ENCODE measurements around the gene TEKT5.

TEKT5 gene

GRCh38 chr16:10617662-10618420 is 76.9 kb downstream of the TEKT5 start:
- TF ChIP-seq, protein P1, sequence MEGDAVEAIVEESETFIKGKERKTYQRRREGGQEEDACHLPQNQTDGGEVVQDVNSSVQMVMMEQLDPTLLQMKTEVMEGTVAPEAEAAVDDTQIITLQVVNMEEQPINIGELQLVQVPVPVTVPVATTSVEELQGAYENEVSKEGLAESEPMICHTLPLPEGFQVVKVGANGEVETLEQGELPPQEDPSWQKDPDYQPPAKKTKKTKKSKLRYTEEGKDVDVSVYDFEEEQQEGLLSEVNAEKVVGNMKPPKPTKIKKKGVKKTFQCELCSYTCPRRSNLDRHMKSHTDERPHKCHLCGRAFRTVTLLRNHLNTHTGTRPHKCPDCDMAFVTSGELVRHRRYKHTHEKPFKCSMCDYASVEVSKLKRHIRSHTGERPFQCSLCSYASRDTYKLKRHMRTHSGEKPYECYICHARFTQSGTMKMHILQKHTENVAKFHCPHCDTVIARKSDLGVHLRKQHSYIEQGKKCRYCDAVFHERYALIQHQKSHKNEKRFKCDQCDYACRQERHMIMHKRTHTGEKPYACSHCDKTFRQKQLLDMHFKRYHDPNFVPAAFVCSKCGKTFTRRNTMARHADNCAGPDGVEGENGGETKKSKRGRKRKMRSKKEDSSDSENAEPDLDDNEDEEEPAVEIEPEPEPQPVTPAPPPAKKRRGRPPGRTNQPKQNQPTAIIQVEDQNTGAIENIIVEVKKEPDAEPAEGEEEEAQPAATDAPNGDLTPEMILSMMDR (IDR thresholded peaks at IDR 0.05; ENCODE audit: control insufficient read depth, extremely low read depth, insufficient read depth) = no peak
- no peak overlapping the region for H3K4me3 ChIP-seq (ENCODE audit: low read depth, low read length)
- DNase-seq (ENCODE audit: low read depth) = no peak

DNA sequence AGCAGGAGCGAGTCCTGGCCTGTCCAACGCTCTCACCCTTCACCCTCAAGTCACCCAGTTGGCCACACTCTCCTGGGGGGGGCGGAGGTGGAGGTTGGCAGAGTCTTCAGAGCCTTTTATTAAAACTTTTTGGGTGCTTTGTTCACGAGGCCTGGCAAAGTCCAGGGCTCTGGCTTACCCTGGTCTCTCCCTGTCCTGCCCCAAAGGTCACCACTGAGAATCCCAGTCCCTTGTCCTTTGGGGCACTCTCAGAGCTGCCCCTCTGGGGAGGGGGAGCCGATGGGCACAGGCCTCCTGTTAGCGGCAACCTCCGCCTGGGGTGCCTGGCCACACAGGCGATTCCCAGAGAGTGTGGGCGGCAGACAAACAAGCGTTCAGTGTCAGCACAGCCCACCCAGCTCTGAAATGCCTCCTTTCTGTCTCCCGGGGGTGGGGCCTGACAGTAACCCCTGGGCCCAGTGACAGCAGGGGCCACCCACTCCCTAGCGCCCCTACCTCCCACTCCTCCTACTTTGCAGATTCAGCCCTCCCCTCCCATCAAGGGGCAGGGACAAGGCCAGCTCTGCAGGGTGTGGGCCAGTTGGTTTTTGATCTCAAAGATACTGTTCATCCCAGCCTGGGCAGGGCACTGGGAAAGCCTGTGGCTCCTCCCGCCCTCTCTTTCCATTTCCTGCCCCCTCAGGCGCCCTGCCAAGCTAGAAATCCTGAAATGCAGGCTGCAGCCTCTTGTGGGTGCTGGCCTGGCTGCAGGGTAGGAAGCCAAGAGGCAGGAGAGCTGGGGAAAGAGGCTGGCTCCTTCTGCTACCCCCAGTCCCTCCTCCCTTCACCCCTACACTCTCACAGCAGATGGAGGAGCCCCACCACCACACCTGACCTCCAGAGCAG is 77.7 kb downstream of the TEKT5 start:
- peak; percentile 28 for DNase-seq (ENCODE audit: low read depth)
- TF ChIP-seq, protein P1 (IDR thresholded peaks at IDR 0.05; ENCODE audit: control insufficient read depth, extremely low read depth, insufficient read depth) = no peak
- H3K4me3 ChIP-seq (ENCODE audit: low read depth, low read length) = no peak overlapping the region

DNA sequence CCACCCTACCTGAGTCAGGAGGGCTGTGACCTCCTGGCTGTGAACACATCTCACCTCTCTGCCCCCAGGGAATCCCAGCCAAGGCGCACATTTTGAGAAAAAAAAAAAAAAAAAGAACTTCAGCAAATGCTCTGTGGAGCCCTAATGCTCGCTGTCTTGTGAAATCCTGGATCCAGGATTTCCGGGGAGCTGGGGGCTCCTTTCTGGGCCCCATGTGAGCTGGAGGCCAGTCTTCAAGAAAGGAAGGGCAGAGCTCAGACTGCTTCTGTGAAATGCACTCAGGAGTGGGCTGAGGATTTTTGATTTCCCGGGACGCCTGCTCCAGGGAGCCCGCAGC is 78.3 kb downstream of the TEKT5 start:
- no peak overlapping the region for H3K4me3 ChIP-seq (ENCODE audit: low read depth, low read length)
- TF ChIP-seq, protein P1 (IDR thresholded peaks at IDR 0.05; ENCODE audit: control insufficient read depth, extremely low read depth, insufficient read depth) = no peak
- no peak for DNase-seq (ENCODE audit: low read depth)

- DNase-seq (ENCODE audit: low read depth) = no peak
- no peak overlapping the region for H3K4me3 ChIP-seq (ENCODE audit: low read depth, low read length)
- TF ChIP-seq, protein P1 (IDR thresholded peaks at IDR 0.05; ENCODE audit: control insufficient read depth, extremely low read depth, insufficient read depth) = no peak
Observed at GRCh38 chr16:10614685-10615084, 80.0 kb downstream of the TEKT5 start.

DNA sequence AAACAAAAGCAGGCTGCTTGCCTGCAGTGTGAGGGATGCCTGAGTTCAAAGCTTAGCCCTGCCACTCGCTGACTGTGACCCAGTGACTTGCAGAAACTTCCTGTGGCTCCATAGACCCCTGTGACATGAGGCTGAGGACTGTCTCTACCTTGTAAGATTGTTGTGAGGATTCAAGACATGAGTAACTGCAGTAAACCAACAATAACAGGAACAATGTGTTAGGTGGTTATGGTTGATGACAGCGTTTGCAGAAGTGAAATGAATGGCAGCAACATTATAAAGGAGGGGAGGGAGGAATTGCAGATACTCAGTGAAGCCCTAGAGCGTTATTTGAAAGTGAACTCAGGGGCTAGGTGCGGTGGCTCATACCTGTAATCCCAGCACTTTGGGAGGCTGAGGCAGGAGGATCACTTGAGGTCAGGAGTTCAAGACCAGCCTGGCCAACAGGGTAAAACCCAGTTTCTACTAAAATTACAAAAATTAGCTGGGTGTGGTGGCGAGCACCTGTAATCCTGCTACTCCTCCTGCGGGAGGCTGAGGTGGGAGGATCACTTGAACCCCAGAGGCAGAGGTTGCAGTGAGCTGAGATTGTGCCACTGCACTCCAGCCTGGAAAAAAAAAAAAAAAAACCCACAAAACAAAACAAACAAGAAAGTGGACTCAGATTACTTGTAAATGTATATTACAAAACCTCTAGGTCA is 80.8 kb downstream of the TEKT5 start:
- TF ChIP-seq, protein P1 (IDR thresholded peaks at IDR 0.05; ENCODE audit: control insufficient read depth, extremely low read depth, insufficient read depth) = no peak
- no peak for DNase-seq (ENCODE audit: low read depth)
- H3K4me3 ChIP-seq (ENCODE audit: low read depth, low read length) = no peak overlapping the region

- no peak for DNase-seq (ENCODE audit: low read depth)
- TF ChIP-seq, protein P1 (IDR thresholded peaks at IDR 0.05; ENCODE audit: control insufficient read depth, extremely low read depth, insufficient read depth) = no peak
- H3K4me3 ChIP-seq (ENCODE audit: low read depth, low read length) = no peak overlapping the region
Observed at GRCh38 chr16:10612649-10613179, 82.0 kb downstream of the TEKT5 start.
